ENCODE measurements around the gene SLC6A6.
A peak's percentile ranks its signal among the peaks of the same experiment; 100 is the strongest.
"Not testable (repeated sequence)": the region's sequence is repeated elsewhere in the genome, so short reads cannot be mapped to it uniquely, and the experiment has no call there.

Gene SLC6A6

GRCh38 chr3:14436954-14437281 lies 34.5 kb downstream of the SLC6A6 start:
- FAIRE-seq (no peak), DNase-seq (ENCODE audit: insufficient read length, low spot score) (no peak)
- TF ChIP-seq POLR2A (IDR thresholded peaks at IDR 0.05; ENCODE audit: low read depth, low read length), result no peak

- DNase-seq (ENCODE audit: insufficient read length, low spot score); FAIRE-seq: not testable (repeated sequence)
These were observed 35.3 kb downstream of the SLC6A6 start for GRCh38 chr3:14437705-14438104.

- DNase-seq (ENCODE audit: insufficient read length, low spot score), result no peak
- FAIRE-seq, result no peak
- no peak for TF ChIP-seq POLR2A (IDR thresholded peaks at IDR 0.05; ENCODE audit: low read depth, low read length)
These were observed 35.9 kb downstream of the SLC6A6 start for GRCh38 chr3:14438262-14438661.

GRCh38 chr3:14438929-14439328 lies 36.5 kb downstream of the SLC6A6 start:
- DNase-seq (ENCODE audit: insufficient read length, low spot score) (no peak), FAIRE-seq (no peak)
- no peak for TF ChIP-seq POLR2A (IDR thresholded peaks at IDR 0.05; ENCODE audit: low read depth, low read length)

- no peak for TF ChIP-seq POLR2A (IDR thresholded peaks at IDR 0.05; ENCODE audit: low read depth, low read length)
- FAIRE-seq (peak; percentile 53), DNase-seq (ENCODE audit: insufficient read length, low spot score) (peak; percentile 85)
These were observed 37.2 kb downstream of the SLC6A6 start for GRCh38 chr3:14439501-14440167.

- TF ChIP-seq POLR2A (IDR thresholded peaks at IDR 0.05; ENCODE audit: low read depth, low read length), result no peak
- DNase-seq (ENCODE audit: insufficient read length, low spot score) (no peak), FAIRE-seq (no peak)
These were observed 37.7 kb downstream of the SLC6A6 start for GRCh38 chr3:14440168-14440518.

- DNase-seq (ENCODE audit: insufficient read length, low spot score), result no peak
- TF ChIP-seq POLR2A (IDR thresholded peaks at IDR 0.05; ENCODE audit: low read depth, low read length), result no peak
- FAIRE-seq, result no peak
These were observed 38.3 kb downstream of the SLC6A6 start for GRCh38 chr3:14440531-14441239.

- FAIRE-seq (no peak), DNase-seq (ENCODE audit: insufficient read length, low spot score) (peak; percentile 54)
- TF ChIP-seq POLR2A (IDR thresholded peaks at IDR 0.05; ENCODE audit: low read depth, low read length), result no peak
These were observed 39.0 kb downstream of the SLC6A6 start for GRCh38 chr3:14441240-14441919.

- FAIRE-seq (no peak), DNase-seq (ENCODE audit: insufficient read length, low spot score) (no peak)
- TF ChIP-seq POLR2A (IDR thresholded peaks at IDR 0.05; ENCODE audit: low read depth, low read length), result no peak
These were observed 39.5 kb downstream of the SLC6A6 start for GRCh38 chr3:14441920-14442300.

GRCh38 chr3:14444380-14444779 lies 42.0 kb downstream of the SLC6A6 start:
- FAIRE-seq (no peak), DNase-seq (ENCODE audit: insufficient read length, low spot score) (no peak)
- TF ChIP-seq POLR2A (IDR thresholded peaks at IDR 0.05; ENCODE audit: low read depth, low read length), result no peak

GRCh38 chr3:14445773-14446172 lies 43.4 kb downstream of the SLC6A6 start:
- DNase-seq (ENCODE audit: insufficient read length, low spot score), result no peak
- TF ChIP-seq POLR2A (IDR thresholded peaks at IDR 0.05; ENCODE audit: low read depth, low read length), result no peak
- FAIRE-seq, result no peak

- FAIRE-seq, result no peak
These were observed 44.7 kb downstream of the SLC6A6 start for GRCh38 chr3:14446988-14447570.

GRCh38 chr3:14448063-14448462 lies 45.7 kb downstream of the SLC6A6 start:
- TF ChIP-seq POLR2A (IDR thresholded peaks at IDR 0.05; ENCODE audit: low read depth, low read length), result no peak
- FAIRE-seq, result no peak
- no peak for DNase-seq (ENCODE audit: insufficient read length, low spot score)

More at GRCh38 chr3:14446988-14447570, 44.7 kb downstream of the SLC6A6 start:
- no peak for DNase-seq (ENCODE audit: insufficient read length, low spot score)
- TF ChIP-seq POLR2A (IDR thresholded peaks at IDR 0.05; ENCODE audit: low read depth, low read length), result no peak
